ENCODE data around the gene ARHGEF4.
"Not testable (repeated sequence)": the region's sequence is repeated elsewhere in the genome, so short reads cannot be mapped to it uniquely, and the experiment has no call there.

ARHGEF4 gene

DNA sequence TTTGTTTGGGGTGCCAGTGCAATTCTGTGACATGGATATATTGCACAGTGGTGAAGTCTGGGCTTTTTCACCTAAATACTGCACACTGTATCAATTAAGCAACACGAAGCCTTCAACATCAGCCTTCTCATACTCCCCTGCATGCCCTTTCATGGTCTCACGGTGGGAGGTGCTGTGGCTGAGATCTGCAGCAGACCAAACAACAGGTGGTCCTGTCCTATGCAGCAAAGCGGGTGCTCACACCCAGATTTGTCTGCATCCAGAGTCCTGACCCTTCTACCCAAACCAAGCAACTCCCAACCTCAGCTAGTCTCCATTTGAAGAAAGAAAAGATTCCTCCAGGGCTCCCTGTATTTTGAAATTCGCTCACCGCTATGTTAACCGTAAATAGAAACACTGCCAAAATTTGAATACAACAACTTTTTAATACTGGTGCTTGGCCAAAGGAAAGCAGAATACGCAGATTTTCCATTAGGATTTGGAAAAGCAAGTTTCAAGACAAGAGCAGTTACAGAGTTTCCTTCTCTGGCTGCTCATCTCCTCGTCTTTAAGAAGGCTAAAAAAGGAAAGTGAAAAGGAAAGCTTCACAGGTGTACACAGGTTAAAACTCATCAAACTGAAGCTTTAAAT, 221.6 kb downstream of the ARHGEF4 start:
- DNase-seq, result no peak

DNA sequence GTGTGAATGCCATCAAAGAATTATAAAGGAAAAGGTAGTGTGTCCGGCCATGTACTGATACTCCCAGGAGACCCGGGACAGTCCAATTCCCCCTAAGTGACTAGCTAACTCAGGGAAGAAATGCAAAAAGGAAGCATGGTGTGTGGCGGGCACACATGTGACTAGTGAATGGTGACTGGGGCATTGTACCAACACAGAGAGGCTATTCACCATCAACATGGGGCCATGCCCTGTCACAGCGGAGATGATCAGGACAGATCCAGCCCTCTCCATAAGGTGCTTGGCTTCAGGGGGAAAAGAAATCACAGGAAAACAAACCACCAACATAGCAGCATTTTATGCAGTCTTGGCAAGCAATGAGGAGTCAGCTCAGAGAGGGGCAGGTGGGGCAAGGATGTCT, 222.2 kb downstream of the ARHGEF4 start:
- DNase-seq, result no peak

GRCh38 chr2:131063501-131064283, 227.0 kb downstream of the ARHGEF4 start:
- no peak for DNase-seq

DNA sequence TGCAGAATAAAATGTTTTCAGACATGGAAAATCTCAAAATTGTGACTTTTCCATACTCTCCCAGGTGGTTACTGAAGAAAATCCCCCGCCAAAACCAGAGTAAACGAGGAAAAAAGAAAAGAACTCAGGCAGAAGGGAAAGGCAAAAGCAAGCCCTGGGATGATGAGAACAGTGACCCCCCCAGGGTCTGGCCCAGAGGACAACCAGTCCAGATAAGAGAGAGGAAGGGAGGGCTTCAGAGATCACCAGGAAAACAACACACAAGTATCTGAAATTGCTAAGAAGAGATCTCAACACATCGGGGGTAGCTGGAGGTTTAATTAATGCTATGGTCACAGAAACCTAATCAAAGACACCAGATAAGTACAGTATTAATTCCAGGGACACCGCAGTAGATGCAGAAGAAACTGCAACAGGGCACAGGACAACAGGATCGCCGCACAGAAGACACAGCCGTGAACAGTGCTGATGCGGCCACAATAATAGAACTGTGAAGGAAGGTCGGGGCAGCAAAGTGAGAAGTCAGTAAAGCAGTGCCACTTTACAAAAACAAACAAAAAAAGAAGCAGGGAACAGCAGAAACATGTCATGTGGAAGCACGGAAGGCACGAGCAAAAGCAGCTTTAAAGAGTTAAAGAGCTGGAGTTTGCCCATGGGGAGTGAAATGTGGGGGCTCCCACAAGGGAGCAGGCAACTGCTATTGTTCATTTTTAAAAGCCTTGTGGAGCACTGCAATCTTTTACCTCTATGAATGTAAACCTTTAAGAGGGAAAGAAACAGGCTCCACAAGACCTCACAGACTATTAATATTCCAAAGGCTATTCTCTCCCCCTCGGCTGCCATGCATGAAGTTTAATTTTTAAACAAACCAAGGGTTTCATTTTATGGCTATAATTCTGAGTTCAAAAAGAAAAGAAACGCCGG, 228.1 kb downstream of the ARHGEF4 start:
- no peak for DNase-seq

DNA sequence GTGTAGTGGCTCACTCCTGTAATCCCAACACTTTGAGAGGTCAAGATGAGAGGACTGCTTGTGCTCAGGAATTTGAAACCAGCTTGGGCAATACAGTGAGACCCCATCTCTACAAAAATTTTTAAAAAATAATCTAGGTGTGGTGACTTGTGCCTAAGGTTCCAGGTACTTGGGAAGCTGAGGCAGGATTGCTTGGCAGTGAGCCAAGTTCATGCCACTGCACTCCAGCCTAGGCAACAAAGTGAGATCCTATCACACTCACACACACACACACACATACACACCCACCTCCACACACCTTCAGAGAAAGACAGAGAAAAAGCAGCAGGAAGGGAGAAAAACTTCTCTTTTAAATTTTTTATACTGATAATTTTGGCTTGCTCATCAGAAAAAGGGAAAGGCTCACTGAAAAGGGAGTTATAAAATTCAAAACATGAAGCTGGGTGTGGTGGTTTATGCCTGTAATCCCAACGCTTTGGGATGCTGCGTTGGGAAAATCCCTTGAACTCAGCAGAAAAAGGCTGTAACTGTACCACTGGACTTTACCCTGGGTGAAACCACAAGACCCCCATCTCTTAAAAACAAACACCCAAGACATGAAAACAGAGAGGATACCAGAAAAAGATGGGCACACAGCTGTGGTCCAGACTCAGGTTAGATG, 230.9 kb downstream of the ARHGEF4 start:
- DNase-seq, result no peak

DNA sequence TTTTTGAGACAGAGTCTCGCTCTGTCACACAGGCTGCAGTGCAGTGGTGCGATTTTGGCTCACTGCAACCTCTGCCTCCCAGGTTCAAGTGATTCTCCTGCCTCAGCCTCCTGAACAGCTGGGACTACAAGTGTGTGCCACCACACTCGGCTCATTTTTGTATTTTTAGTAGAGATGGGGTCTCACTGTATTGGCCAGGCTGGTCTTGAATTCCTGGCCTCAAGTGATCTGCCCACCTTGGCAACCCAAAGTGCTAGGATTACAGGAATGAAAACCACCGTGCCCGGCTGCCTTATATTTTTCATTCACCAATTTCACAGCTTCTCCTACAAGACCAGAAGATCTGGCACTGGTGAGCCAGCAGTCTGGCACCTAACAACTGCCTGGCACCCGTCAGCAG, 231.5 kb downstream of the ARHGEF4 start:
- DNase-seq, result not testable (repeated sequence)

GRCh38 chr2:131075578-131075977, 238.9 kb downstream of the ARHGEF4 start:
- not testable (repeated sequence) for DNase-seq

GRCh38 chr2:131076707-131077106, 240.0 kb downstream of the ARHGEF4 start:
- DNase-seq, result no peak

- no peak for DNase-seq
These were observed 240.6 kb downstream of the ARHGEF4 start for GRCh38 chr2:131077182-131077846.

DNA sequence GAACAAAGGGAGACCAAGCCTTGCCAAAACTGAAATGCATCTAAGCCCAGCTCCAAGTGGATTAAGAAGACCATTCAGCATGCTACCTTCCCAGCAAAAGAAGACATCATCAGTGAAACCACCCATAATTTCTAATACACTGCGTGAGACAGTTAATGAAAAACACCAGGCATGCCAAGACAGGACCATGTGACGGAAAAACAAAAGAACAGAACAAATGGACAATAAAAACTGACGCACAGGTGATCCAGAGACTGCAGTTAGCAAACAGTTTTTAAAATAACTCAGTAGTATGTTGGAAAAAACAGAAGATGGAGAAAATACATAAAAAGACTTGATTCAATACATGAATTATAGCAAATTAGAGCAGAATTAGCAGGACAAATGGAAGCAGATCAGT, 241.3 kb downstream of the ARHGEF4 start:
- no peak for DNase-seq

GRCh38 chr2:131079931-131080330, 243.2 kb downstream of the ARHGEF4 start:
- DNase-seq, result not testable (repeated sequence)

GRCh38 chr2:131081190-131081589, 244.5 kb downstream of the ARHGEF4 start:
- DNase-seq, result no peak

GRCh38 chr2:131085646-131086045, 248.9 kb downstream of the ARHGEF4 start:
- DNase-seq, result no peak

GRCh38 chr2:131092458-131093005, 255.8 kb downstream of the ARHGEF4 start:
- peak; percentile 32 for DNase-seq

GRCh38 chr2:131093006-131093695, 256.4 kb downstream of the ARHGEF4 start, which contains the start of gene FAM168B:
Gene FAM168B (minus strand): TSS chr2:131093460. CDS start chr2:131082646, 10,814 bp downstream.
- peak; percentile 98 for DNase-seq

DNA sequence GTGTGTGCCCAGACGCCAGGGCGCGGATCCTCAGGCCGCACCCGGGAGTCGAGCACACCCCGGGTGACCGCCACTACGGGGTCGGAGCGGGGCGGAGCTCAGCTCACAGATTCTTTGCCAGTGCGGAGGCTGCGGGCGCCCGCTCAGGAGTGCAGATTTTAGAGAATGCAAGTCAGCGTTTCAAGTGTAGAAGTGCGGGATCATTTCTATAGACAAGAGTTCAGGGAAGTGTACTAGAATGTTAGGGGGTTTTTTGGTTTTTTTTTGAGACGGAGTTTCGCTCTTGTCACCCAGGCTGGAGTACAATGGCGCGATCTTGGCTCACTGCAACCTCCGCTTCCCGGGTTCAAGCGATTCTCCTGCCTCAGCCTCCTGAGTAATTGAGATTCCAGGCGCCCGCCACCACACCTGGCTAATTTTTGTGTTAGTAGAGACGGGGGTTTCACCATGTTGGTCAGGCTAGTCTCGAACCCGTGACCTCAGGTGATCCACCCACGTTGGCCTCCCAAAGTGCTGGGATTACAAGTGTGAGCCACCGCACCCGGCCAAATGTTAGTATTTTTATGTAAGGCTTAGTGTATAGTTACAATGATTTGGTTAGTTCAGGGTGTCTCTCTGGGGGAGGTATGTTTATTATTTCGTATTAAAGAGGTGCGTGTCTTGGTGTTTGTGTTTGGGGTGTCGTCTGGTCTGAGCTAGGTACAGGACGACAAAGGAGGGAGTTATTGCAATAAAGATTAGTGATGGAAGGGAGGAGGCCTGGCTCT, 257.2 kb downstream of the ARHGEF4 start:
- no peak for DNase-seq

DNA sequence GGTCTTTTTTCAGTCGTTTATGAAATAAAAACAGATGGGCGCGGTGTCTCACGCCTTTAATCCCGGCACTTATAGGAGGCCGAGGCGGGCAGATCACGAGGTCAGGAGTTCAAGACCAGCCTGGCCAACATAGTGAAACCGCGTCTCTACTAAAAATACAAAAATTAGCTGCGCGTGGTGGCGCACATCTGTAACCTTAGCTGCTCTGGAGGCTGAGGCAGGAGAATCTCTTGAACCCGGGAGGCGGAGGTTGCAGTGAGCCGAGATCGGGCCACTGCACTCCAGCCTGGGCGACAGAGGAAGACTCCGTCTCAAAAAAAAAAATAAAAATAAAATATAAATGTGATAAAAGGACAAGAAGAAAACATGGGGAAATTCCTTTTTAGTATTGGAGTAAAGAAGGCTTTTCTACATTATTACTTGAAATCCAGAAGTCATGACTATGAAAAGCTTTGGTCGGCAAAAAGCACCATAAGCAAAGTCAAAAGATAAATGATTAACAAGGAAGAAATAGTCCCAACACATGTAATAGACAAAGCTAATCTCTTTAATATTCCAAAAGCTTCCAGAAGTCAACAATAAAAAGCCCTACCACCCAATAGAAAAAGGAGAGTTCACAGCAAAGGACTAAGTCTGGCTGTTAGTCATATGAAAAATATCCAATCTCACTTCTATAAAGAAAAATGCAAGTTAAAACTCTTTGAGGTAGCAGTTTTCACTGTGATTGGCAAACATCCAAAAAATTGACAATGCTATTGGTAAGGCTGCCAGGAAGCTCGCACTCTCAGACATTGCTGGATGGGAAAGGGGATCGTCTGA, 258.0 kb downstream of the ARHGEF4 start:
- no peak for DNase-seq

All from retina (tissue), 1 donor.